GM19455 (cell line): ENCODE data around the gene MAP4K3.
"Not testable (repeated sequence)": the region's sequence is repeated elsewhere in the genome, so short reads cannot be mapped to it uniquely, and the experiment has no call there.

Experiments used
- ATAC-seq: cut with Tn5 transposase; IDR thresholded peaks from one replicate; pipeline ENCODE4 v1.9.1; 2021; ENCODE audit not compliant: unreplicated experiment

Gene MAP4K3

DNA sequence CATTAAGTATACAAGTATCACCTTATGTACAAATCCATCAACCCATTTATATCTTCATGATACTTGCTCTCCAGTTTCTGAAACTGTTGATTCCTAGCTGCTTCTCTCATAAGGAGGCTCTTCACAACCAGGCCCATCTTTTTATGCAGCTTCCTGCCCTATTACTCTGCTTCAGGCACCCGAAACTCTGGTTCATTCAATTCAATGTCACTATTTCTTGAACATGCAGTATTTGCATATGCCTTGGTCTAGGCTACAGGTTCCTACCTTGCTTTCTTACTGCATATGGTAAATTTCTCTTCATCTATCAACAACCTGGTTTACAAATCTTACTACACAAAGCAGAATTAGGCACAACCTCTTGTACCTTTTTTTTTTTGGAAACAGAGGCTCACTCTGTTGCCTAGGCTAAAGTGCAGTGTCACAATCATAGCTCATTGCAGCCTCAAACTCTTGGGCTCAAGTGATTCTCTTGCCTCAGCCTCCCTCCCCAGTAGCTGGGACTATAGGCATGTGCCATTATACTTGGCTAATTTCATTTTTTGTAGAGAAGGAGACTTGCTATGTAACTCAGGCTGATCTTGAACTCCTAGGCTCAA lies 190.6 kb downstream of the MAP4K3 start:
- no peak for ATAC-seq

DNA sequence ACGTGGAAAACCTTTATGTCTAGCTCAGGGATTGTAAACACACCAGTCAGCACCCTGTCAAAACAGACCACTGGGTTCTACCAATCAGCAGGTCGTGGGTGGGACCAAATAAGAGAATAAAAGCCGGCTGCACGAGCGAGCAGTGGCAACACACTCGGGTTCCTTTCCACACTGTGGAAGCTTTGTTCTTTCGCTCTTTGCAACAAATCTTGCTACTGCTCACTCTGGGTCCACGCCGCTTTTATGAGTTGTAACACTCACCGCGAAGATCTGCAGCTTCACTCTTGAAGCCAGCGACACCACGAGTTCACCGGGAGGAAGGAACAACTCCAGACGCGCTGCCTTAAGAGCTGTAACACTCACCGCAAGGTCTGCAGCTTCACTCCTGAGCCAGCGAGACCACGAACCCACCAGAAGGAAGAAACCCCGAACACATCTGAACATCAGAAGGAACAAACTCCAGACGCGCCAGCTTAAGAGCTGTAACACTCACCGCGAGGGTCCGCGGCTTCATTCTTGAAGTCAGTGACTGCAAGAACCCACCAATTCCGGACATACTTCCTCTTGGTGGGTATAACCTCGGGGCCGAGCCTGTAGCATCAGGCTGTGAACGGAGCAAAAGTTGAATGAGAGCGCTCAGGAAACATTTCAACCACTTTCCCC lies 192.0 kb downstream of the MAP4K3 start:
- ATAC-seq = not testable (repeated sequence)

DNA sequence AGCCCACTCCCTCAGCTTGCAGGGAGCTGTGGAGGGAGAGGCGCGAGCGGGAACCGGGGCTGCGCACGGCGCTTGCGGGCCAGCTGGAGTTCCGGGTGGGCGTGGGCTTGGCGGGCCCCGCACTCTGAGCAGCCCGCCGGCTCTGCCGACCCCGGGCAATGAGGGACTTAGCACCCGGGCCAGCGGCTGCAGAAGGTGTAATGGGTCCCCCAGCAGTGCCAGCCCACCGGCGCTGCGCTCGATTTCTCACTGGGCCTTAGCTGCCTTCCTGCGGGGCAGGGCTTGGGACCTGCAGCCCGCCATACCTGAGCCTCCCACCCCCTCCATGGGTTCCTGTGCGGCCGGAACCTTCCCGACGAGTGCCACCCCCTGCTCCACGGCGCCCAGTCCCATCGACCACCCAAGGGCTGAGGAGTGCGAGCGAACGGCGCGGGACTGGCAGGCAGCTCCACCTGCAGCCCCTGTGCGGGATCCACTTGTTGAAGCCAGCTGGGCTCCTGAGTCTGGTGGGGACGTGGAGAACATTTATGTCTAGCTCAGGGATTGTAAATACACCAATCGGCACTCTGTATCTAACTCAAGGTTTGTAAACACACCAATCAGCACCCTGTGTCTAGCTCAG lies 192.7 kb downstream of the MAP4K3 start:
- ATAC-seq = not testable (repeated sequence)

DNA sequence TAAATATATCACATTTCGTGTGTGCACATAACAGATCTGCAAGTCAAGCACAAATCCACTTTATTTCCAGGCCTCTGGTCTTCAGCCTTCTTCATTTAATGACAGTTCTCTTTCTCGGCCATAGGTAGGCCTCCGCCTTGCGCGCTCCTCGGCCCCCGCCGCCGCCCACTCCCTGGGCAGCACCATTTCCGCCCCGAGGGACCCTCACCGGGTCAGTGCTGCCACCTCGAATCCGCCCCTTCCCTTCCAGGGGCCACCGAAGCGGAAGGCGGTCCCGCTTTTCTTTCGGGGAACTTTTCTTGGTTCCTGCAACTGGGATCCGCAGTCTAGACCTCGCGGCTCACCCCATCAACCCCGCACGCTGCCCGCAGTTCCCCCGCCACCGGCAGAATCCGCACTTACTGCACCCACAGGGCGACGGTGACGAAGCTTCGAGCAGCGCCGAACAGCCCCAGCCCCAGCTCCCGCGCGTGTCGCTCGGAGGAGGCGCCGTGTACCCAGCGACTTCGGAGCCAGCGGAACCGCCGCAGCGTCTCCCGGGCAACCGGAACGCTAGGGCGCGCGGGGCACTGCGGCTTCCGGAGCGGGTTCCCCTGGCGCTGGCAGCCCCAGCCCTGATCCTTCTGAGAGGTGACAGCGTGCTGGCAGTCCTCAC lies 193.5 kb downstream of the MAP4K3 start, which contains the start of gene CDKL4:
Gene CDKL4 (minus strand): TSS at position 502 of the 655 bp plus-strand sequence.
- no peak for ATAC-seq

DNA sequence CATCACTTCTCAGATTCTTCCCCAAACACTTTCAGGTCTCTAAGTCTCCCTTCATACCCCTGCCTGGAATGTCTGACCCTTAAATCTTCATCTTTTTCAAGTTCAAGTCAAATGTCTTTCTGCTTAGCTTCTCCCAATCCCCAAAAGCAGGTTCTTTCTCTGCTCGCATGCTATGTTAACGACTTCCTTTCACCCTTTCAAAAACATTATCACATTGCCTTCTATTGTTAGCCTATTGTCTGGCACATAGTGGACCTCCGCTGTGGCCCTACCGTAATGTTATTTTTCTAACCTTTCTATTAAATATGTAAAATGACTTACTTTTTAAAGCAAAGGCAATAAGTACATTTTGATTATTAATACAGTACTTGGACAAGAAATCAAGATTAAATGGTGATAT lies 195.5 kb downstream of the MAP4K3 start:
- ATAC-seq = no peak

DNA sequence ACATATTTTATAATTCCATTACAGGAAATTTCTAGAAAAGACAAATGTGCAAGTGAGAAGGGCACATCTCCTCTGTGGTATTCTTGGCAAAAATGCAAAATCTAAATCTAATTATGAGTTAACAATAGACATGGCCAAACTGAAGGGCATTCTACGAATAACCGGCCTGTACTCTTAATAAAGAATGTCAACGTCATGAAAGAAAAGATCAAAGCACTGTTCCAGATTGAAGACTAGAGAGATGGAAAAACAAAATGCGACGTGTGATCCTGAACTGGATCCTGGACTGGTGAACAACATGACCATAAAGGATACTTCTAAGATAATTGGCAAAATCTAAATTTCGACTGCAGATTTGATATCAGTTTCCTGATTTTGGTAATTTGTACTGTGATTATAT lies 196.3 kb downstream of the MAP4K3 start:
- no peak for ATAC-seq

DNA sequence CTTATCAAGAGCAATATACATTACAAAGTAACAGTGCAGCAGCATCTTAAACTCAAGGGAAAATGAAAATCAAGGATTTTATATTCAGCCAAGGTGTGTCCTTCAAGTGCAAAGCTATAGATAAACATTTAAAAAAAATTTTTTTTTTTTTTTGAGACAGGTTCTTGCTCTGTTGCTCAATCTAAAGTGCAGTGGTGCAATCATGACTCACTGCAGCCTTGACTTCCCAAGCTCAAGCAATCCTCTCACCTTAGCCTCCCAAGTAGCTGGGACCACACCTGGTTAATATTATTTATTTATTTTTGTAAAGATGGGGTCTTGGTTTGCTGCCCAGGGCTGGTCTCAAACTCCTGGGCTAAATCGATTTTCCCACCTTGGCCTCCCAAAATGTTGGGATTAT lies 202.3 kb downstream of the MAP4K3 start:
- ATAC-seq = no peak

DNA sequence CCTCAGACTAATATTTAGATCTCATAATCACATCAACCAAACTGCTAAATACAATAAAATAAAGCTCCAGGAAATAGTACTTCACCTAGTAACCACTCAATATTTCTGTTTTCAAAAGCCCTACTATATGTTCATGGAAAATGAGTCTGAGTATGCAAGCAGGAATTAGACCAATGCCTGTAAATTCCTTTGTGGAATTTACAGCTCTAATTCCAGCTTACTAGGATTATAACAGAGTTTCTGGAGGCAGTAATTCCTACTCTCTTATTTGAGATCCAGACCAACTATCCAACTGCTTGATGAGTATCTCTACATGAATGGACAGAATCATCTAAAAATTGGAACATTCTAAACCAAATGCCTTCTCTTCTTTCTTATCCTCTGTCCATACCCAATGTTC lies 204.9 kb downstream of the MAP4K3 start:
- no peak for ATAC-seq

DNA sequence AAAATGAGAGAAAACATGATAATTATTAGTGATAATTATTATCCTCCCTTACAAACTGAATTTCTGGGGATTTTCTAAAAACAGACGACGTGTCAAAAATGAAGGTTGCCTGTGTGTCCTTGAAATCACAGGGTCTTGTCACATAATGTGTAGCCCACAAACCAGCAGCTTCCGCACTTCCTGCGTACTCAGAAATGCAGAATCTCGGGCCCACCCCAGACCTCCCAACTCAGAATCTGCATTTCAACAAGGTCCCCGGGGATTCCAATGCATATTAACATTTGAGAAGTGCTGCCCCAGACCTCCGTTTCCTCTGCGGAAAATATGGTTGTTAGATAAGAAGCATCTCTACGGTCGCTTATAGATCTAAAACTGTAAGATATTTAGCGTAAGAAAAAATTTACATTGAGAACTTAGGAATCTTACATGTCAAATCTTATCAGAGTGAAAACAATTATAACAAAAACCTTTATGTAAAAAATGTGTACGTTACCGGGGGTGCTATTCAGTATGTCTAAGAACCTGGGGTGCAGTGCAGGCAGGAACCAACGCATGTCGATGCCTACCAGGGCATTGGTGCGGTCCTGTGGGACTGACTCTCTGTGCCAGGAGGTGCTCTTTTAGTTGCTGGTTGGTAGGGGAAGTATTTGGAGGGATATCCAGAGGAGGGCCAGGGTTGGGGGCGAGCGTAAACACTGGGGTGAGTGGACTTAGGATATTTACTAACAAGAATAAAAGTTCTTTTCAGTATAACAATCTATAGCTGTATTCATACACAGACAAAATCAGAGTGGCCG lies 208.5 kb downstream of the MAP4K3 start:
- ATAC-seq = peak; percentile 22

DNA sequence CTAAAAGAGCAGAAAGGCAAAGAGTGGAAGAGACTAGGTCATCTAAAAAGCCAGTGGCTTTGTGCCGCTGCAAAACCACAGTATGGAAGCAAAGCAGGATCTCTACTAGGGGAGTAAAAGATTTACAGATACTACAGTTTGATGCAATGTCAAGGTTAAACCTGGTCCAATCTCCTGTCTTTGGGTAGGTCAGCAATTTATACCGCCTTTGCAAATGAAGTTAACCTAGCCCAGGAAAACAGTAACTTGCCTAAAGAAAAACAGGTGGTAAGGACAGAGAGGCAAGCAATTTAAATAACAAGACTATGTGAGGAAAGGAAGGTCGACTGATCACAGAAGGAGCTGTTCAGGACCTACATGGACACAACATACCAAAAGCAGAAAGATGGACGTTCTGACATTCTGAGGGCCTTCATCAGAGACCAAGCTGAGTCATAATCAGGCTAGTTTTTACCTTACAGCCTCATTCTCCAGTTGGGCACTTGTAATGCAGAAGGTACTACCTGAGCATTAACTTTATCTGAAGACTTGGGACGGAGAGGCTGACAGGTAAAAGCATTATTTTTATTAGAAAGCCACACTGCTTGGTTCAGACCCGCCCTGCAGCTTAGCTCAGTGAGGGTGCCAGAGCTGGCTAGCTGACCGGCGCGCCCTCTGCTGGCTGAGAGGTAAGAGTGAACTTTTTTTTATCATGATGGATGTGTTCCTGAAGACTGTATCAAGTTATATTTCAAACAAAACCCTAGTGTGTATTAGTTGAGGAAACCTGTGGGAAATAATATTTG lies 209.3 kb downstream of the MAP4K3 start:
- peak; percentile 84 for ATAC-seq

DNA sequence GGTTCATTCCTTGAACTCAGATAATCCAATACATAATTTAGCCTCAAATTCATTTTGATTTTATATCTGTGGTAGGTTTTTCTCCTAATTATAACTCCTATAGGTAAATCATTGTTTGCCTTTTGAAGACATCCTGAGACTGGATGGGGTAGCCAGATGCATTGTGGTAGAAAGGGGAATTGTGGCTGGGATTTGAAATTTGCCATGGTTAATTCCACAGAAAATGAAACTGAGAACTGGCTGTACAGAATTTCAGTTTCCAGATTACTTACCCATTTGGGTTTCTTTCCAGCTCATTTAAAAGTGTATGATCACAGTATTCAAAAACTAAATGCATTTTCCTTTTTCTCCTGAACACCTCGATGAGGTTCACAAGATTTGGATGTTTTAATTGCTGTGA lies 211.5 kb downstream of the MAP4K3 start:
- ATAC-seq = no peak

DNA sequence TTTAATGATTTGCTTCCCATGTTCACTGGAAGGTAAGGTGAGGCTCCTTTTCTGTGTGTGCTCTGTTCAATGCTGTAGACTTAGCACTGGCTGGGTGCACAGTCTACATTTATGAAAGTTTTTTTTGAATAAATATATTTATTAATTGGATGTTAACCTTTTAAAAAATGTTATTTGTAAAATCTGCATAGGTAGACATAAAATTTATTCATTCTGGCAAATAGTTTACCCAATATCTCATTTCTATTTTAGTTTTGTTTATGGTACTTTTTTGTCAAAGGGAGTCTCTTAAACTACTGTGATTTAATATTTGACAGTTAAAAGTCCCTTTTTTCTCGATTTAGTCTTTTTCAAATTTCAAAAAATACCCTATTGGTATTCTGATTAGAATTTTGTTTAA lies 213.2 kb downstream of the MAP4K3 start:
- no peak for ATAC-seq

DNA sequence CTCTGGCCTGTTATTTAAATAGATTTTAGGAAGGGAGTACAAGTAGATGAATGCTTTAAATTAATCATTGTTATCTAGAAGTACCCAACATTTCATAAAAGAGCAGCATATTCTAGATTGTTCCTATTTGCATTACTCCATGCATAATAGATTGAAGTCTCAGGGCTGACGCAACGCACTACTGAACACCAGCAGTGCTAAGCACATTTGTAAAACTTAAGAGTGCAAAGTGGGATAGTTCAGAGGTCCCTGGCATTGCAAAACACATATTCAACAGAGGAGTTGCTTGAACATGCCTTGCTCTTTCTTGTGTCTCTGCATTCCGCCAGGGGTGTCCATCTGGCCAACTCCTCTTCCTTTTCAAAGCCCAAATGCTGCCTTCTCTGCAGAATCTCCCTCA lies 215.6 kb downstream of the MAP4K3 start:
- no peak for ATAC-seq

DNA sequence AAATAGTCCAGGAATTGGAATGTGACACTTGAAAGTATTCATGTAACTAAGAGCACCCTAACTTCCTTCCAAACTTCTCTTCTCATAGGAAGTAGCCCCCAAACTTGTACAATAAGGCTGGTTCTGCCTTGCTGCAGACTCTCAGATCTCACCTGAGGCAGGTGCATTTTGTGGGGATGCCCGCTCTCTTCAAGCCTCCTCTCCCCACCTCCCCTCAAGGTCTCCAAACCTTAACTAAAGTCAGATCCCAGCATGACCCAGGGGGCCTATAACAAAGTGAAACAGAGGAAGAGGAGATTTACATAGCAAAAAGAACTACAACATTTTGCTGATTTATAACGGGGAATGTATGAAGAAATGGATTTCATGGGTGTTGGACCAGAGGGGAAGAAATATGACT lies 216.9 kb downstream of the MAP4K3 start:
- no peak for ATAC-seq

DNA sequence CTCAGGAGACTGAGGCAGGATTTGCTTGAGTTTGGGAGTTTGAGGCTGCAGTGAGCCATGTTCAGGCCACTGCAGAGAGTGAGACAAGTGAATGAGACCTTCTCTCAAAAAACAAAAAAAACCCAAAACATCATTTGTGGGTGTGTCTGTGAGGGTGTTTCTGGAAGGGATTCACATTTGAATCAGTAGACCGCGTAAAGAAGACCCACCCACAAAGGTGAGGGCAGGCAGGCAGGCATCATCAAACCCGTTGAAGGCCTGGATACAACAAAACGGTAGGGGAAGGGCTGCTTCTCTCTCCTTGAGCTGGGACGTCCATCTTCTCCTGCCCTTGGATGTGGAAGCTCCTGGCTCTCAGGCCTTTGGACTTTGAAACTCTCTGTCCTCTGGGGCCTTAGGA lies 218.7 kb downstream of the MAP4K3 start:
- no peak for ATAC-seq

DNA sequence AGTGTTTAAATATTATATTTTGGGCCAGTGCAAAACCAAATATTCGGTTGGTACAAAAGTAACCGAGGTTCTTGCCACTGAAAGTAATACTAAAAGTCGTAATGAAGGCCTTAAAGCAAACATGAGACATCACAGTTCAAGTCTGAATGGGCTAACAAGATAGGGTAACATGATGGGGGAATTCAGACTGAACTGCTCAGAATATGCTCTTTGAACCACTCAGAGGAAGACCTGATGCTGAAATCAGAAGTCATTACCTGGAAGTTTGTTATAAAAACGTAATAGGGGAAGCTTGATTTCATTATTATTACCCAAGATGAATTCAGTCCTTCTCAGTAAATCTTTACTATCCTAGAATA lies 219.9 kb downstream of the MAP4K3 start:
- no peak for ATAC-seq

DNA sequence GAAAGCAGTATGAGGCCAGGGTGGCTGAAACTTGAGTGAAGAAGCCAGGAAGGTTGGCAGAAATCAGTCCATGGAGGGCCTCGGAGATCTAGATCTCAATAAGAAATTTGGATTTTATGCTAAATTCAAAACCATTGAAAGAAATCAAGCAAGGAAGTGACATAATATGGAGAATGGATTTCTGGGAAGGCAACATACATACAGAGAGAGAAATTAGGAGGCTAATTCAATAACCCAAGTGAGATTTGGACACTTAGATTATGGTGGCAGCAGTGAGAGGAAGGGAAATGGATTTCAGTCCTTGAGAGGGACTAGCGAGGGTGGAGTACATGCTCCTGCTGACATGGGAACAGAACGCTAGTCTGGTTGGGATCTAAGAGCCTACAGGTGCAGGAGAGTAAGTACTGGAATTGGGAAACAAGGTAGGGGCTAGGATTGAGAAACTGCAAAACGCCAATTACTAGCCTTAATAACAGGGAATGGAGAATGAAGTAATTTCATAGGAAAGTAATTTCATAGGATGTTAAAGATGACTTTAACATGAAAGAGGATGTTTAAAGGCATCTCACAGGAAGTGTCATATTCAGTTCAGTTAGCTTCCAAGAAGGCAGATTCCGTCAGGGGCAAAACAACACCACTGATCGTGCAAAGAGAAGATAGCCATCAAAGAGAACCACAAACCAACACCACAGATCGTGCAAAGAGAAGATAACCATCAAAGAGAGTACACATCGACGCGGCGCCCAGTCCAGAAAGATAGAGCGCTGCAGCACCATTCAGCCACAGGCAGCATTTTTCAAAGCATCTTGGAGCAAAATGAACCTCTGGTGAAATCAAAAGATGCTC lies 220.5 kb downstream of the MAP4K3 start:
- ATAC-seq = no peak

DNA sequence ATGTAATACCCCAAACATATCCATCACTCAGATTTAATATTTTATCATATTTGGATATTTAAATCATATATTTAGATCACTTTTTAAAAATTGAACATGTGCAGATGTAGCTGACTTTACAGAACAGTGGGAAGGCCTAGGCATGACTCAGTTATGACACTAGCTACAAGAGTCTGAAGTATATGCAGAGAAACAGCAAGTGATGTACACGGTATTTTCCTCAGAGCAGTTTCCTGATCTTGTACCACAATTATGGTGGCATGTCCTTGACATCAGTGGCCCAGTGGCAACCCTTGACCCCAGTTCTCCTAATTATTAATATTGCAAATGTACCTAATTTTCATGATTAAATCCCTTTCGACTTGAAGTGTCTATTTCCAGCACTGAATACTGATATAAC lies 221.5 kb downstream of the MAP4K3 start:
- no peak for ATAC-seq

DNA sequence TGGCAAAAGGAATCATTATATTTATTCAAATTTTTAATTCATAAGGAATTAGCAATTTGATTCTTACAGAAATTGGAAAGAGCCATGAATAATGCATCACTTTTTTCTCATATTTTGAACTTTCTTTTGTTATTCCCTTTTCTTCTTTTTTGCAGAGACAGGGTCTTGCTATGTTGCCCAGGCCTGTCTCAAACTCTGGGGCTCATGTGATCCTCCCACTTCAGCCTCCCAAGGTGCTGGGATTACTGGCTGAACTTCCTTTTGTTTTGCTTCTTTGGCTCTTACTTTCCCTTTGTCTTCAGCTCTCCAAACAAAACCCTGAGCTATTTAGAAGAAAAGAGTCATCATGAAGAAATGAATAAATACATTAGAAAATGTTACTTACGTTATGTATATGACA lies 224.1 kb downstream of the MAP4K3 start:
- ATAC-seq = no peak

DNA sequence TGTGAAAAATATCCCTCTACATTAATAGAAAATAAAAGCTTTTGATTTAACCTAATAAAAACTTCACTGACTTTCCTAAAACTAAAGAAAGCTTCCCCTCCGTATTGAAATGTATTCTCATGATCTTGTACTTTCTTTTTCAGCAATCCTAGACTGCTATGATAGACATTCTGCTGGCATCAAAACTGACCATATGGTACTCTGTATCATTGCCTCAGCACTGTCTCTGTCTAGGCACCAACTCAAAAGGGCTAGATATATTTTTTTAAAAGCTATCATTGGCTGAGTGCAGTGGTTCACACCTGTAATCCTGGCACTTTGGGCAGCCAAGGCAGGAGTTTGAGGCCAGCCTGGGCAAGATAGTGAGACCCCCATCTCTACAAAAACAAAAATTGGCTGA lies 226.2 kb downstream of the MAP4K3 start:
- no peak for ATAC-seq
